DOHH2 (cell line): Measurements from ENCODE around the gene PDXDC1.

Experiments used
- EZH2phosphoT487 ChIP-seq: fragments of 200-600 bp; sonication (generic); IDR thresholded peaks from 2 replicates; pipeline ENCODE4 v1.6.1; 2017; ENCODE audit warnings: borderline replicate concordance, mild to moderate bottlenecking, antibody characterized with exemption, low read length, moderate library complexity, mixed read lengths
- TF ChIP-seq, protein P1 (sequence below): fragments of 200-600 bp; sonication (generic); IDR thresholded peaks from one replicate; pipeline ENCODE4 v1.5.1; 2014; ENCODE audit warnings: antibody characterized with exemption, mild to moderate bottlenecking, low read depth, low read length; ENCODE audit not compliant: poor library complexity, severe bottlenecking

DNA sequence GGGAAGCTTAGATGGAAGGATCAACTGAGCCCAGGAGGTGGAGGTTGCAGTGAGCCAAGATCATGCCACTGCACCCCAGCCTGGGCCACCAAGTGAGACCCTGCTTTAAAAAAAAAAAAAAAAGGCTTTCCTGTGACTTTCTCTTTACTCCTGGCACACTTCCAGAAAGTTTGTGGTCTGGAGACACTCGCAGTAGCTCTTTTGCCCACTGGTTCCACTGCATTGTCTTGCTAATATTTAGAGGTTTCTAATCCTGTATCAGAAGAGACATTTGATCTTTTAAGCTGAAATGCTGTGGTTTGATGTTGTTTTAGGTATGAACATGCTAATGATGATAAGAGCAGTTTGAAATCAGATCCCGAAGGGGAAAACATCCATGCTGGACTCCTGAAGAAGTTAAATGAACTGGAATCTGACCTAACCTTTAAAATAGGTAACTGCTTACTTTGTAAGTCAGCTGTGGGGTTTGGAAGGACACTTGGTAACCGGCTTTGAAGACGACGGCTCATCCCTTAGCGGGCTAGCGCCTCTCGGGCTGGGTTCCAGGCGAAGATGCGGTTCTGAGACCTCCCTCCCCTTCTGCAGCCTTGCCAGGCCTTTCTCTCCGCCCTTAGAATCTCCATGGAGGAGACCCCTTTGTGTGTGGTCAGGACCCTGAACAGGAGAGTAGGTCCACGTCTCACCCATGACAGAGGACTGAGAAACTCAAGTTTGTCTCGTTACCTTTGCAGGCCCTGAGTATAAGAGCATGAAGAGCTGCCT is 57.9 kb downstream of the PDXDC1 start:
- TF ChIP-seq, protein P1, sequence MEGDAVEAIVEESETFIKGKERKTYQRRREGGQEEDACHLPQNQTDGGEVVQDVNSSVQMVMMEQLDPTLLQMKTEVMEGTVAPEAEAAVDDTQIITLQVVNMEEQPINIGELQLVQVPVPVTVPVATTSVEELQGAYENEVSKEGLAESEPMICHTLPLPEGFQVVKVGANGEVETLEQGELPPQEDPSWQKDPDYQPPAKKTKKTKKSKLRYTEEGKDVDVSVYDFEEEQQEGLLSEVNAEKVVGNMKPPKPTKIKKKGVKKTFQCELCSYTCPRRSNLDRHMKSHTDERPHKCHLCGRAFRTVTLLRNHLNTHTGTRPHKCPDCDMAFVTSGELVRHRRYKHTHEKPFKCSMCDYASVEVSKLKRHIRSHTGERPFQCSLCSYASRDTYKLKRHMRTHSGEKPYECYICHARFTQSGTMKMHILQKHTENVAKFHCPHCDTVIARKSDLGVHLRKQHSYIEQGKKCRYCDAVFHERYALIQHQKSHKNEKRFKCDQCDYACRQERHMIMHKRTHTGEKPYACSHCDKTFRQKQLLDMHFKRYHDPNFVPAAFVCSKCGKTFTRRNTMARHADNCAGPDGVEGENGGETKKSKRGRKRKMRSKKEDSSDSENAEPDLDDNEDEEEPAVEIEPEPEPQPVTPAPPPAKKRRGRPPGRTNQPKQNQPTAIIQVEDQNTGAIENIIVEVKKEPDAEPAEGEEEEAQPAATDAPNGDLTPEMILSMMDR: no peak
- TF ChIP-seq EZH2phosphoT487: no peak
